MG63 (cell line): ENCODE measurements around the gene SLC41A3. TPM values are rescaled to one million over a fixed set of nuclear protein-coding genes. Genes with fewer than 3 reads are reported as not detected.
A peak's percentile ranks its signal among the peaks of the same experiment; 100 is the strongest.
"Not testable (repeated sequence)": the region's sequence is repeated elsewhere in the genome, so short reads cannot be mapped to it uniquely, and the experiment has no call there.

Experiments used
- DNase-seq: peaks from one replicate; pipeline ENCODE4 v3.0.0-alpha.2; 2020
- H3K27me3 ChIP-seq: fragments of 250-450 bp; sonication (Bioruptor Pico); 2 replicates; pipeline ENCODE4 v1.5.1; 2020; ENCODE audit warnings: mild to moderate bottlenecking, moderate library complexity
- H3K36me3 ChIP-seq: fragments of 250-450 bp; sonication (Bioruptor Pico); 2 replicates; pipeline ENCODE4 v1.5.1; 2020; ENCODE audit warnings: mild to moderate bottlenecking, moderate library complexity
- H3K4me3 ChIP-seq: fragments of 250-450 bp; sonication (Bioruptor Pico); 2 replicates; pipeline ENCODE4 v1.5.1; 2020; ENCODE audit warnings: mild to moderate bottlenecking, moderate library complexity
- H3K9me3 ChIP-seq: fragments of 250-450 bp; sonication (Bioruptor Pico); 2 replicates; pipeline ENCODE4 v1.5.1; 2020; ENCODE audit warnings: mild to moderate bottlenecking, moderate library complexity
- total RNA-seq: library from RNA; depleted of rRNA; stranded (reverse); fragments of >200 nt; shearing (Covaris generic); gene quantifications from 2 replicates; pipeline ENCODE4 v1.2.3, GENCODE V29; 2014; ENCODE audit warnings: low replicate concordance

The SLC41A3 gene
- total RNA-seq, 1 experiment from 2014 or later = 55.6 TPM

GRCh38 chr3:126077754-126078153, 6.2 kb downstream of the SLC41A3 start:
- Histone ChIP-seq H3K36me3 (no peaks in the 10 kb centered on the region), H3K27me3 (no peaks in the 10 kb centered on the region)
- DNase-seq = no peak

GRCh38 chr3:126076140-126076539, 7.8 kb downstream of the SLC41A3 start:
- DNase-seq = no peak
- no peaks in the 10 kb centered on the region for H3K27me3 ChIP-seq
- H3K36me3 ChIP-seq = no peaks in the 10 kb centered on the region
- H3K9me3 ChIP-seq = no peaks in the 10 kb centered on the region; the same call in none of the 2 replicates
- H3K4me3 ChIP-seq = no peak overlapping the region

More at GRCh38 chr3:126077754-126078153, 6.2 kb downstream of the SLC41A3 start:
- H3K4me3 ChIP-seq = no peak overlapping the region
- H3K9me3 ChIP-seq = no peaks in the 10 kb centered on the region; the same call in none of the 2 replicates

GRCh38 chr3:126070146-126070545, 13.8 kb downstream of the SLC41A3 start:
- H3K4me3 ChIP-seq = no peak overlapping the region
- no peaks in the 10 kb centered on the region for H3K36me3 ChIP-seq
- no peaks in the 10 kb centered on the region for H3K27me3 ChIP-seq
- H3K9me3 ChIP-seq = no peaks in the 10 kb centered on the region; the same call in 1 of the 2 replicates
- no peak for DNase-seq

- Histone ChIP-seq H3K27me3 (no peaks in the 10 kb centered on the region), H3K4me3 (no peak overlapping the region), H3K9me3 (no peaks in the 10 kb centered on the region; the same call in 1 of the 2 replicates), H3K36me3 (no peaks in the 10 kb centered on the region)
- DNase-seq = no peak
Measured at GRCh38 chr3:126067959-126068358, 16.0 kb downstream of the SLC41A3 start.

GRCh38 chr3:126066676-126067075, 17.2 kb downstream of the SLC41A3 start:
- not testable (repeated sequence) for H3K9me3 ChIP-seq, H3K4me3 ChIP-seq, H3K36me3 ChIP-seq, DNase-seq, H3K27me3 ChIP-seq

- no peaks in the 10 kb centered on the region for H3K27me3 ChIP-seq
- no peak overlapping the region for H3K4me3 ChIP-seq
- no peaks in the 10 kb centered on the region for H3K36me3 ChIP-seq
- no peaks in the 10 kb centered on the region for H3K9me3 ChIP-seq
- DNase-seq = no peak
Measured at GRCh38 chr3:126065876-126066275, 18.0 kb downstream of the SLC41A3 start.

GRCh38 chr3:126064627-126065258, 19.2 kb downstream of the SLC41A3 start:
- H3K27me3 ChIP-seq = no peaks in the 10 kb centered on the region
- no peak overlapping the region for H3K4me3 ChIP-seq
- H3K36me3 ChIP-seq = no peaks in the 10 kb centered on the region

GRCh38 chr3:126063358-126063965, 20.5 kb downstream of the SLC41A3 start:
- no peak overlapping the region for H3K4me3 ChIP-seq
- no peaks in the 10 kb centered on the region for H3K9me3 ChIP-seq
- no peak for DNase-seq
- H3K27me3 ChIP-seq = no peaks in the 10 kb centered on the region
- H3K36me3 ChIP-seq = no peaks in the 10 kb centered on the region

More at GRCh38 chr3:126064627-126065258, 19.2 kb downstream of the SLC41A3 start:
- no peaks in the 10 kb centered on the region for H3K9me3 ChIP-seq
- no peak for DNase-seq

GRCh38 chr3:126061301-126062032, 22.5 kb downstream of the SLC41A3 start:
- Histone ChIP-seq H3K9me3 (no peaks in the 10 kb centered on the region), H3K4me3 (no peak overlapping the region), H3K36me3 (no peaks in the 10 kb centered on the region), H3K27me3 (no peaks in the 10 kb centered on the region)
- no peak for DNase-seq

- no peaks in the 10 kb centered on the region for H3K27me3 ChIP-seq
- H3K36me3 ChIP-seq = no peaks in the 10 kb centered on the region
- no peak overlapping the region for H3K4me3 ChIP-seq
- H3K9me3 ChIP-seq = no peaks in the 10 kb centered on the region
- DNase-seq = no peak
Measured at GRCh38 chr3:126060613-126061145, 23.2 kb downstream of the SLC41A3 start.

- no peak for DNase-seq
- Histone ChIP-seq H3K4me3 (no peak overlapping the region), H3K36me3 (no peaks in the 10 kb centered on the region), H3K9me3 (no peaks in the 10 kb centered on the region), H3K27me3 (no peaks in the 10 kb centered on the region)
Measured at GRCh38 chr3:126058666-126059065, 25.3 kb downstream of the SLC41A3 start.

GRCh38 chr3:126057936-126058335, 26.0 kb downstream of the SLC41A3 start:
- Histone ChIP-seq H3K36me3 (no peaks in the 10 kb centered on the region), H3K27me3 (no peaks in the 10 kb centered on the region), H3K4me3 (no peak overlapping the region), H3K9me3 (no peaks in the 10 kb centered on the region; the same call in 1 of the 2 replicates)
- no peak for DNase-seq

- no peak for DNase-seq
- Histone ChIP-seq H3K9me3 (no peaks in the 10 kb centered on the region; the same call in 1 of the 2 replicates), H3K36me3 (no peaks in the 10 kb centered on the region), H3K27me3 (no peaks in the 10 kb centered on the region), H3K4me3 (no peak overlapping the region)
Measured at GRCh38 chr3:126057501-126057819, 26.5 kb downstream of the SLC41A3 start.

- DNase-seq = peak; percentile 44
- H3K4me3 ChIP-seq = no peak overlapping the region
- H3K9me3 ChIP-seq = no peaks in the 10 kb centered on the region; the same call in 1 of the 2 replicates
- no peaks in the 10 kb centered on the region for H3K36me3 ChIP-seq
- no peaks in the 10 kb centered on the region for H3K27me3 ChIP-seq
Measured at GRCh38 chr3:126056681-126057500, 27.0 kb downstream of the SLC41A3 start.

- H3K4me3 ChIP-seq = no peak overlapping the region
- H3K9me3 ChIP-seq = no peaks in the 10 kb centered on the region; the same call in 1 of the 2 replicates
- H3K36me3 ChIP-seq = no peaks in the 10 kb centered on the region
- DNase-seq = no peak
- no peaks in the 10 kb centered on the region for H3K27me3 ChIP-seq
Measured at GRCh38 chr3:126056088-126056487, 27.8 kb downstream of the SLC41A3 start.

- Histone ChIP-seq H3K36me3 (no peaks in the 10 kb centered on the region), H3K9me3 (no peaks in the 10 kb centered on the region; the same call in 1 of the 2 replicates), H3K27me3 (no peaks in the 10 kb centered on the region), H3K4me3 (no peak overlapping the region)
- no peak for DNase-seq
Measured at GRCh38 chr3:126054870-126055269, 29.1 kb downstream of the SLC41A3 start.
